ENCODE results near the gene SRPK2.
"Not testable (repeated sequence)": the region's sequence is repeated elsewhere in the genome, so short reads cannot be mapped to it uniquely, and the experiment has no call there.

DNA sequence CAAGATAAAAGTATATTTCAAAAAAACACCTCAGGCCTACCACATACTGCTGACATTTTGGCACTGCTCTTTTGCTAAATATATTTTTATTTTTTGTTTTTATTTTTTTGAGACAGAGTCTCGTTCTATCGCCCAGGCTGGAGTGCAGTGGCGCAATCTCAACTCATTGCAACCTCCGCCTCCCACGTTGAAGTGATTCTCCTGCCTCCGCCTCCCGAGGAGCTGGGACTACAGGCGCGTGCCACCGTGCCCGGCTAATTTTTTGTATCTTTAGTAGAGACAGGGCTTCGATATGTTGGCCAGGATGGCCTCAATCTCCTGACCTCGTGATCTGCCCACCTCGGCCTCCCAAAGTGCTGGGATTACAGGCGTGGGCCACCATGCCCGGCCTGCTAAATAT lies 193.8 kb downstream of the SRPK2 start:
- not testable (repeated sequence) for TF ChIP-seq EZH2 (IDR thresholded peaks at IDR 0.05; ENCODE audit: borderline replicate concordance, insufficient read depth, low read depth, low read length, poor library complexity, severe bottlenecking); CTCF (IDR thresholded peaks at IDR 0.05)
